OCI-LY7 (cell line): ENCODE results near the gene VPS50. TPM values are rescaled to one million over a fixed set of nuclear protein-coding genes. Genes with fewer than 3 reads are reported as not detected.

Experiments
- BruUV-seq: library from RNA; stranded (reverse); fragments of 400-500 nt; replicated peaks from 2 replicates; lab custom pipeline; 2021; lab: Mats Ljungman, UMichigan
- CTCF ChIA-PET: fragments of 300-600 bp; sonication (Branson Sonifier 250); formaldehyde crosslinking; loops from one replicate; lab custom pipeline; 2022; ENCODE audit warnings: antibody characterized with exemption; ENCODE audit not compliant: unreplicated experiment; lab: Charles Lee
- POLR2A ChIA-PET: fragments of 300-600 bp; sonication (Branson Sonifier 250); formaldehyde crosslinking; loops from one replicate; lab custom pipeline; 2022; ENCODE audit warnings: antibody characterized with exemption; lab: Charles Lee
- DNase-seq: peaks from one replicate; pipeline ENCODE4 v3.0.0-alpha.2; 2015; ENCODE audit warnings: low spot score
- H2AFZ ChIP-seq: fragments of 200-600 bp; sonication (generic), shearing (Covaris generic); 2 replicates; pipeline ENCODE4 v1.6.1; 2014; ENCODE audit warnings: mild to moderate bottlenecking, antibody characterized with exemption, low read length, moderate library complexity
- H3K27ac ChIP-seq: fragments of 200-600 bp; sonication (generic); 2 replicates; pipeline ENCODE4 v1.5.1; 2014; ENCODE audit warnings: mixed run types, low read depth, mild to moderate bottlenecking, moderate library complexity, low read length, inconsistent platforms; ENCODE audit not compliant: poor library complexity, severe bottlenecking
- H3K36me3 ChIP-seq: fragments of 200-600 bp; sonication (generic); 2 replicates; pipeline ENCODE4 v1.6.1; 2014; ENCODE audit warnings: mild to moderate bottlenecking, antibody characterized with exemption, low read length, moderate library complexity, mixed read lengths; ENCODE audit not compliant: insufficient read depth
- H3K4me1 ChIP-seq: fragments of 200-600 bp; sonication (generic); 2 replicates; pipeline ENCODE4 v1.5.1; 2014; ENCODE audit warnings: mild to moderate bottlenecking, low read length; ENCODE audit not compliant: insufficient read depth, poor library complexity, severe bottlenecking
- H3K4me2 ChIP-seq: fragments of 200-600 bp; sonication (generic); 2 replicates; pipeline ENCODE4 v1.6.1; 2014; ENCODE audit warnings: mild to moderate bottlenecking, low read length
- H3K4me3 ChIP-seq: fragments of 200-600 bp; sonication (generic); 2 replicates; pipeline ENCODE4 v1.5.1; 2014; ENCODE audit warnings: mild to moderate bottlenecking, low read depth, low read length; ENCODE audit not compliant: poor library complexity, severe bottlenecking
- H3K79me2 ChIP-seq: fragments of 200-600 bp; sonication (generic); 2 replicates; pipeline ENCODE4 v1.6.1; 2016; ENCODE audit warnings: low read depth, mild to moderate bottlenecking, low read length, moderate library complexity, mixed read lengths; ENCODE audit not compliant: insufficient read depth
- H3K9me2 ChIP-seq: fragments of 200-600 bp; sonication (generic); 2 replicates; pipeline ENCODE4 v1.6.1; 2016; ENCODE audit warnings: mild to moderate bottlenecking, low read length, mixed read lengths; ENCODE audit not compliant: insufficient read depth
- H3K9me3 ChIP-seq: fragments of 200-600 bp; sonication (generic); 2 replicates; pipeline ENCODE4 v1.6.1; 2014; ENCODE audit warnings: mild to moderate bottlenecking, mixed run types, low read length, mixed read lengths
- H4K20me1 ChIP-seq: fragments of 200-600 bp; sonication (generic); 2 replicates; pipeline ENCODE4 v1.6.1; 2014; ENCODE audit warnings: mild to moderate bottlenecking, antibody characterized with exemption, low read length, moderate library complexity, mixed read lengths; ENCODE audit not compliant: insufficient read depth
- CTCF ChIP-seq: fragments of 200-600 bp; sonication (generic); conservative IDR thresholded peaks from 2 replicates; pipeline ENCODE4 v1.5.1; 2014; ENCODE audit warnings: mild to moderate bottlenecking, antibody characterized with exemption, low read length, moderate library complexity, mixed read lengths
- EZH2phosphoT487 ChIP-seq: fragments of 200-600 bp; sonication (generic); IDR thresholded peaks from 2 replicates; pipeline ENCODE4 v1.6.1; 2018; ENCODE audit warnings: low read depth, borderline replicate concordance, mild to moderate bottlenecking, mixed run types, antibody characterized with exemption, low read length, moderate library complexity, mixed read lengths
- intact Hi-C: fragments of 100-400 bp; cut with micrococcal nuclease; formaldehyde crosslinking; loops from one replicate; pipeline ENCODE4 v1.10.0; 2022; ENCODE audit not compliant: unreplicated experiment
- total RNA-seq, 2 experiments: library from RNA; depleted of rRNA in 1 of 2; stranded (reverse); fragments of >200 nt in 1 of 2; shearing (Covaris generic) in 1 of 2; gene quantifications; 2 replicates each; pipeline ENCODE4 v1.2.3, GENCODE V29; 2014 to 2022

Gene VPS50
- total RNA-seq, 2 experiments from 2014 or later, result 17.9 to 20.0 TPM

GRCh38 chr7:93307131-93307660 is 75.0 kb downstream of the VPS50 start:
- Histone ChIP-seq H2AFZ (no peak overlapping the region), H3K9me2 (no peaks in the 10 kb centered on the region), H3K4me3 (no peak overlapping the region), H3K9me3 (no peaks in the 10 kb centered on the region), H3K27ac (no peak overlapping the region), H4K20me1 (no peaks in the 10 kb centered on the region; the same call in 1 of the 2 replicates), H3K4me2 (no peak overlapping the region), H3K79me2 (no peaks in the 10 kb centered on the region), H3K36me3 (no peaks in the 10 kb centered on the region), H3K4me1 (no peaks in the 10 kb centered on the region)
- BruUV-seq, result no TSS peak
- intact Hi-C loops, result no loop called here
- ChIA-PET POLR2A (interaction anchor here (0.6 kb wide), 1 partner anchor 24 kb away, joined by 6 read pairs; no protein-coding TSS in a partner anchor), CTCF (no interaction called here)
- no peak for DNase-seq
- TF ChIP-seq EZH2phosphoT487 (no peak), CTCF (no peak)

- H3K4me3 ChIP-seq, result no peak overlapping the region
- H2AFZ ChIP-seq, result no peak overlapping the region
- H3K9me2 ChIP-seq, result no peaks in the 10 kb centered on the region
- H3K36me3 ChIP-seq, result 0 out of 2 replicates have a peak, but pooled peaks cover under 1% of the 10 kb centered on the region
- no peaks in the 10 kb centered on the region for H3K9me3 ChIP-seq
- intact Hi-C loops, result no loop called here
- H3K4me1 ChIP-seq, result no peaks in the 10 kb centered on the region
- H4K20me1 ChIP-seq, result no peaks in the 10 kb centered on the region; the same call in 1 of the 2 replicates
- H3K79me2 ChIP-seq, result no peaks in the 10 kb centered on the region
- POLR2A ChIA-PET, result interaction anchor here (0.6 to 1.0 kb wide), 2 partner anchors 53 to 56 kb away, joined by 3 read pairs; no protein-coding TSS in a partner anchor
- CTCF ChIA-PET, result no interaction called here
- no peak overlapping the region for H3K4me2 ChIP-seq
- no peak for DNase-seq
- BruUV-seq, result no TSS peak
- TF ChIP-seq CTCF (no peak), EZH2phosphoT487 (no peak)
- H3K27ac ChIP-seq, result no peak overlapping the region
These were observed 75.8 kb downstream of the VPS50 start for GRCh38 chr7:93307943-93308342.

- H3K4me3 ChIP-seq, result no peak overlapping the region
- H3K4me1 ChIP-seq, result no peaks in the 10 kb centered on the region
- H3K9me2 ChIP-seq, result no peaks in the 10 kb centered on the region
- intact Hi-C loops, result no loop called here
- no peak overlapping the region for H2AFZ ChIP-seq
- no peak for DNase-seq
- POLR2A ChIA-PET, result interaction anchor here (1.6 kb wide), 1 partner anchor 9 kb away, joined by 4 read pairs; no protein-coding TSS in a partner anchor
- H3K9me3 ChIP-seq, result no peaks in the 10 kb centered on the region
- CTCF ChIA-PET, result no interaction called here
- no peaks in the 10 kb centered on the region for H3K79me2 ChIP-seq
- H4K20me1 ChIP-seq, result no peaks in the 10 kb centered on the region; the same call in 1 of the 2 replicates
- H3K4me2 ChIP-seq, result no peak overlapping the region
- BruUV-seq, result no TSS peak
- no peak for TF ChIP-seq CTCF
- TF ChIP-seq EZH2phosphoT487, result no peak
- 0 out of 2 replicates have a peak, but pooled peaks cover 3% of the 10 kb centered on the region for H3K36me3 ChIP-seq
- H3K27ac ChIP-seq, result no peak overlapping the region
These were observed 78.2 kb downstream of the VPS50 start for GRCh38 chr7:93310346-93310745.
